HepG2 (cell line): ENCODE measurements around the gene CEP20.

ENCODE experiments used
- CBFB ChIP-seq: sonication (generic); formaldehyde crosslinking; IDR thresholded peaks from 2 replicates; pipeline ENCODE4 v1.4.0; 2020; ENCODE audit warnings: missing genetic modification reagents
- ESRRA ChIP-seq: sonication (generic); formaldehyde crosslinking; IDR thresholded peaks from 2 replicates; pipeline ENCODE4 v1.5.1; 2020; ENCODE audit warnings: mild to moderate bottlenecking, low read depth, missing genetic modification reagents
- EZH2 ChIP-seq: conservative IDR thresholded peaks from 2 replicates; pipeline ENCODE4 v1.6.1; 2012; ENCODE audit warnings: mild to moderate bottlenecking, low read depth, low read length, moderate library complexity
- MXI1 ChIP-seq: IDR thresholded peaks from 3 replicates; pipeline ENCODE4 v1.6.1; 2012; ENCODE audit warnings: low read depth, low read length, inconsistent platforms, borderline replicate concordance
- TEAD3 ChIP-seq: optimal IDR thresholded peaks from 2 replicates; pipeline ENCODE3; 2016; ENCODE audit warnings: borderline replicate concordance
- TF ChIP-seq, protein P1 (sequence below): sonication (generic); formaldehyde crosslinking; IDR thresholded peaks from 2 replicates; pipeline ENCODE4 v1.5.0; 2020; ENCODE audit warnings: mild to moderate bottlenecking, missing genetic modification reagents, moderate library complexity
- TF ChIP-seq, protein P2 (sequence below): sonication (generic); formaldehyde crosslinking; IDR thresholded peaks from 2 replicates; pipeline ENCODE4 v1.5.0; 2020; ENCODE audit warnings: missing genetic modification reagents

DNA sequence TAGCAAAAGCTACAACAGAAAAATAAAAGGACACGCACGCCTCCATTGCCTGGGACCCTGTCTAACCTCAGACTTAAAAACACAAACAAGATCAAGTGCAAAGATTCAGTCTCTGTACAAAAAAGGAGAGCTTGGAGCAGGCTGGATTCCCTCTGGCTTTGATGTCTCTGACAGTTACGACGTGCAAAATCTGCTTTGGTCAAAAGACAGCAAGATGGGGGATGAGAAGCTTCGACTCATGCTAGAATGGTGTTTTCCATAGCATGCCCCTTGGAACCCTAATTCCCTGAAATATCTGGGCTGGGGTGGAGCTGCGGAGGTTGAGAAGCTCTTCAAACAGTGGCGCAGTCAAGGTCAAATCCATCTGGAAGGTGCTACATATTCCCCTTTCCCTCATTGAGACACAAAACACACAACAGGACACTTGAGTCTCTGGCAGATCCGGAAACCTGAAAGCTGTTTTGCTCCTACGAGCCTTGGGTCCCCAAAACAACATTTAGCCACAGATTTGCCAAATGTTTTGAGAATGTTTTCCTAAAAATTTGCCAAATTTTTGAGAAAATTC is 40.7 kb downstream of the CEP20 start:
- TF ChIP-seq CBFB (CRISPR knock-in tag) (no peak), TEAD3 (CRISPR knock-in tag) (no peak), ESRRA (no peak), MXI1 (no peak), EZH2 (no peak)
- TF ChIP-seq, protein P1, sequence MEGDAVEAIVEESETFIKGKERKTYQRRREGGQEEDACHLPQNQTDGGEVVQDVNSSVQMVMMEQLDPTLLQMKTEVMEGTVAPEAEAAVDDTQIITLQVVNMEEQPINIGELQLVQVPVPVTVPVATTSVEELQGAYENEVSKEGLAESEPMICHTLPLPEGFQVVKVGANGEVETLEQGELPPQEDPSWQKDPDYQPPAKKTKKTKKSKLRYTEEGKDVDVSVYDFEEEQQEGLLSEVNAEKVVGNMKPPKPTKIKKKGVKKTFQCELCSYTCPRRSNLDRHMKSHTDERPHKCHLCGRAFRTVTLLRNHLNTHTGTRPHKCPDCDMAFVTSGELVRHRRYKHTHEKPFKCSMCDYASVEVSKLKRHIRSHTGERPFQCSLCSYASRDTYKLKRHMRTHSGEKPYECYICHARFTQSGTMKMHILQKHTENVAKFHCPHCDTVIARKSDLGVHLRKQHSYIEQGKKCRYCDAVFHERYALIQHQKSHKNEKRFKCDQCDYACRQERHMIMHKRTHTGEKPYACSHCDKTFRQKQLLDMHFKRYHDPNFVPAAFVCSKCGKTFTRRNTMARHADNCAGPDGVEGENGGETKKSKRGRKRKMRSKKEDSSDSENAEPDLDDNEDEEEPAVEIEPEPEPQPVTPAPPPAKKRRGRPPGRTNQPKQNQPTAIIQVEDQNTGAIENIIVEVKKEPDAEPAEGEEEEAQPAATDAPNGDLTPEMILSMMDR (CRISPR knock-in tag): no peak
- TF ChIP-seq, protein P2, sequence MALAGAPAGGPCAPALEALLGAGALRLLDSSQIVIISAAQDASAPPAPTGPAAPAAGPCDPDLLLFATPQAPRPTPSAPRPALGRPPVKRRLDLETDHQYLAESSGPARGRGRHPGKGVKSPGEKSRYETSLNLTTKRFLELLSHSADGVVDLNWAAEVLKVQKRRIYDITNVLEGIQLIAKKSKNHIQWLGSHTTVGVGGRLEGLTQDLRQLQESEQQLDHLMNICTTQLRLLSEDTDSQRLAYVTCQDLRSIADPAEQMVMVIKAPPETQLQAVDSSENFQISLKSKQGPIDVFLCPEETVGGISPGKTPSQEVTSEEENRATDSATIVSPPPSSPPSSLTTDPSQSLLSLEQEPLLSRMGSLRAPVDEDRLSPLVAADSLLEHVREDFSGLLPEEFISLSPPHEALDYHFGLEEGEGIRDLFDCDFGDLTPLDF: no peak
